Measurements from ENCODE around the gene WDHD1.

- TF ChIP-seq TOX (CRISPR knock-in tag; IDR thresholded peaks at IDR 0.05; ENCODE audit: borderline replicate concordance) (no peak), CSRNP3 (CRISPR knock-in tag; IDR thresholded peaks at IDR 0.05) (no peak), CREB5 (CRISPR knock-in tag; IDR thresholded peaks at IDR 0.05; ENCODE audit: low read depth) (no peak), ZFP30 (CRISPR knock-in tag; IDR thresholded peaks at IDR 0.05) (no peak), ARNTL (CRISPR knock-in tag; IDR thresholded peaks at IDR 0.05; ENCODE audit: borderline replicate concordance, low read depth) (no peak)
- TF ChIP-seq, protein P1, sequence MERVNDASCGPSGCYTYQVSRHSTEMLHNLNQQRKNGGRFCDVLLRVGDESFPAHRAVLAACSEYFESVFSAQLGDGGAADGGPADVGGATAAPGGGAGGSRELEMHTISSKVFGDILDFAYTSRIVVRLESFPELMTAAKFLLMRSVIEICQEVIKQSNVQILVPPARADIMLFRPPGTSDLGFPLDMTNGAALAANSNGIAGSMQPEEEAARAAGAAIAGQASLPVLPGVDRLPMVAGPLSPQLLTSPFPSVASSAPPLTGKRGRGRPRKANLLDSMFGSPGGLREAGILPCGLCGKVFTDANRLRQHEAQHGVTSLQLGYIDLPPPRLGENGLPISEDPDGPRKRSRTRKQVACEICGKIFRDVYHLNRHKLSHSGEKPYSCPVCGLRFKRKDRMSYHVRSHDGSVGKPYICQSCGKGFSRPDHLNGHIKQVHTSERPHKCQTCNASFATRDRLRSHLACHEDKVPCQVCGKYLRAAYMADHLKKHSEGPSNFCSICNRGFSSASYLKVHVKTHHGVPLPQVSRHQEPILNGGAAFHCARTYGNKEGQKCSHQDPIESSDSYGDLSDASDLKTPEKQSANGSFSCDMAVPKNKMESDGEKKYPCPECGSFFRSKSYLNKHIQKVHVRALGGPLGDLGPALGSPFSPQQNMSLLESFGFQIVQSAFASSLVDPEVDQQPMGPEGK (CRISPR knock-in tag; IDR thresholded peaks at IDR 0.05; ENCODE audit: borderline replicate concordance), result no peak
Measured at GRCh38 chr14:54901380-54902142, 125.3 kb downstream of the WDHD1 start.

All from SK-N-SH treated with all-trans-retinoic acid at 6 μM for 48 hours (cell line).